Activated T-helper 1 cell treated with Interleukin-2 at 50 U/mL for 16 hours (primary cell): ENCODE results near the gene TRIM42.

Source experiments
- DNase-seq: peaks from one replicate; pipeline ENCODE4 v3.0.0-alpha.2; 2020; ENCODE audit warnings: low read depth

Gene TRIM42

DNA sequence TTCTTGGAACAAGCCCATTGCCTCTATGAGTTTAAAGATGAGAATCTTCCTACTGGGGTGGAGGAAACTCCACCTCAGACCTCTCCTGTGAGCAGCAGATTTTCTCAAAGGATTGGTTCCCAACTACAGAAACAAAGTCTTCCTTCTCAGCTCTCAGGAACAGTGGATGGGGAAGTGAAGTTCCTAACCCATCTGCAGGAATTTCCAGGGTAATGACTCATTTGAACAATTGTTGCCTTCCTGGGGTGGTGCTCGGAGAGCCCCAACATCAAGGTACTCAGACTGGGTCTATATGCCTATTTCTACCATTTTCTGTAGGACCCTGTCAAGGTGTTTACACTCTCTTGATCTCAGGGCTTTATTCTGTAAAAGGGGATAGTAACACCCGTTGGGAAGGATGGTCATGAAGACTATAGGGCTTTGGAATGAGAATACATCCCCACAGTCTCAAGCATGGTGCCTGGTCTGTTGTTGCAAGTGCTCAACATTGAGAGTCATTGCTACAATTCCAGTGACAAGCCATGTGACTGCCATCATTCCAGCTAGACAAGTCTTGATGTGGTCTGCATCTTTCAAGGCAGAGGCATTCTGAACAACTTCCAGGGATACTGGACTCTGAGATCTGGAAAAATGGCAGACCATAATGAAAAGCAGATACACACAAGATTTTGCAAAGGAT is 33.0 kb downstream of the TRIM42 start:
- no peak for DNase-seq

DNA sequence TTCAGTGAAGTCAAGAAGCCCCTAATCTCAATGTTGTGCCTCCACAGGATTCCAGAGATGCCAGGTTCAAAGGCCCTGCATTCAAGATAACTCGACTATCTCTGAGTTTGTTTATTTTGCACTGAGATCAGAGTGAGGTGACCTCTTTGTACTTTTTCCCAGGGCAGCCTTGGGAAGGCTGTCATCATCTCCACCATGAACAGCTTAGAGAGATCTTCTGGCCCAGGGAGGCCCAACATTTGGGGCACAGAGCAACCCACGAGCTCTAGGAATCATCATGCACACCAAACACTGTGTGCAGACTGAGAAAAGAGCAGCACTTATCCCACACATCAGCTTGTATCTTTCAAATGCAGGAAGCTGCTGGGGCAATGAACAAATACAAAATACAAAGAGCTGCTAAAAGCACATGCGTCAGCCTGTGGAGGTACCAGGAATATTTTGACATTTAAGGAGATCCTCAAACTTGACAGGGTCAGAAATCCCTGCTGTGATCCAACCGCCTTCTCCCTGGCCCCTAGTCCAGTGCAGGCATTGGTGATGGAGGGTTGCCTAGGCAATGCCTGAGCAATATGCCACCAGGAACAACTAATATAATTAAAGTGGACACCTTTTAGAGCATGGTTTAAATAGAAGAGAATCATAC is 33.6 kb downstream of the TRIM42 start:
- DNase-seq = no peak

DNA sequence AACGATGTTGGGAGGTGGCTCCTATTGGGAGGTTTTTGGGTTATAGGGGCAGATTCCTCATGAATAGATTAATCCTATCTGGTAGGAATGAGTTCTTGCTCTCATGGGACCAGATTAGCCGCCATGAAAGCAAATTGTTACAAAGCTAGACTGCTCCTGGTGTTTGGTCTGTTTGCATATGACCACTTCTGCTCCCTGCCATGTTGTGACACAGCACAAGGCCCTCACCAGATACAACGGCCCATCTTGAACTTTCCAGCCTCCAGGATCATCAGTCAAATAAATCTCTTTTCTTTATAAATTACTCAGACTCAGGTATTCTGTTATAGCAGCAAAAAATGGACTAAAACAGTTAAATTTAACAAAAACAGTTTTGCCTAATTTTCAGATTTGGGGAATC is 34.4 kb downstream of the TRIM42 start:
- DNase-seq = no peak

DNA sequence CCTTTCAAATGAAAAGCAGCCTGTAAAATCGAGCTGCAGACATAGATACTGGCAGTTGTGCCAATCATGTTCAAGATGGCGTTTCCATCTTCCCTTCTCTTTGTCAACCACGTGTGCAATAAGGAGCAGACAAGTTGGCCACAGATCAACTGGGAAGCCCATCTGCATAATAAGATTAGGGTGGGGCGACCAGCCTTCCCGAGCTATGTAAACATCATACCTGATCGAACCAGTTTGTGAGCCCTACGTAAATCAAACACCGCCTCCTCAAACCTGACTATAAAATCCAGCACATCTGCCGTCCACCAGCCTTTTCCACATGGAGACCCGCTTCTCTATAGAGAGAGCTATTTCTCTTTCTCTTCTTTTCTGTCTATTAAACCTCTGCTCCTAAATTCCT is 37.2 kb downstream of the TRIM42 start:
- no peak for DNase-seq

DNA sequence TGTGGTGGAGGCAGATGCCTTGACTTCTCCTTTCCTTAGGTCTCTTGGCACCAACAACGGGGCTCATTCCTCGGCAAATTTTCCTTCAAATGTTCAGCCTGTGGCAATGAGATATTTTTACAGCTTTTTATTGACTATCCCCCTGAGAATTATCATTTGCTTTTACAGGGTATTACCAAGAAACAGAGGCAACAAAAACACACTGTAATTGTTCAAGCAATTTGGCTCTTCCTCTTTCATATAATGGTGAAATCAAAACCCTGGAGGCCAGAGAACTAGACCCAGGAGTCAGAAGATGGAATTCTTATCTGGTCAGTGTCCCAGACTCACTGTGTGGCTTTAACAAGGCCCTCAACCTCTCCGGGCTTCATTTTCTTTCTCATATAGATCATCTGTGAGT is 40.1 kb downstream of the TRIM42 start:
- no peak for DNase-seq

DNA sequence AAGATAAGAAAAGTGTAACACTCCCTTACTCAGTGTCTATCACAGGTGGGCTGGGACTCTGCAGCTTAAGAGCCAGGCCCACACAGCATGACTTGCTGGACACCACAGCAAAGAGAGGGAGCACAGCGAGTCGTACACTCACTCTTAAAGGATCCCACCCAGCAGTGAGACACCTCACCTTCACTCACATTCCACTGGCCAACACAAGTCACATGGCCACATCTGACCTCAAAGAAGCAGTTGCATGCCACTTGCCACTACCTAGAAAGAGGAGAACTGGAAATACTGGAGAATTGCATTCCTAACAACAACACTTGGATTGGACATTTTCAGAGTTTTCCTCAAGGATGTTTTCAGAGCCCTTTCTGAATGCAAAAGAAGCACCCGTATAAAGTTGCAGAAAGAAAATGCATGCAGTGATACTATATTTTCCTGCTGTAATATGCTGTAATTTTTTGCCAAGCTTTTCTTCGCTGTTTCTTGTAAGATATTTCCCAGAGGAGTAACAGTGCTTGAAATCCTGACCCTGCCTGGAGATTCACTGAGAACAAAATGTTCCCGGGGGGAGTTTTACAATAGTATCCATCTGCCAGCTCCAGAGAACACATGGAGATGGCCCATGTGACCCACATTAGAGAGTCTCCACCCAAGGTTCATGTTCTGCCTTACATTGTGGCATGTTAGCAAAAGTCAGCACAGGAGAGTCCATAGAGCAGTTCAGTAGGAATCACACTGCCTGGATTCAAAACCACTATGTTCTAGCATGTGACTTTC is 42.2 kb downstream of the TRIM42 start:
- no peak for DNase-seq

DNA sequence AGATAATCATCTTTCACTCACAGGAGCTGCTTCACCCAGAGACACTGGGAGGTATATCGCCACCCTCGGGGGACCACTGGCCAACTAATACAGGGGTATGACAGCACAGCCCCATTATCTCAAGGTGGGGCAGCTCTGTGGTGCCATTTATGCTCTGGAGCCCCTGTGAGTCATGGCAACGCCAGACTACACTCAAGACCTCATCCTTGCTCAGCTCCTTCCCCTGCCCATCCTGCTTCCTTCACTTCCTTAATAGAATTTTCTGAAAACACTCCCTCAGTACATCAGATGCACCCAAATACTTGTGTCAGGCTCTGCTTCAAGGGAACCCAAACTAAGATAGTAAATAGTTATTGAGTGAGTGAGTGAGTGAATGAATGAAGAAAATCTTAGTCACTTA is 45.7 kb downstream of the TRIM42 start:
- no peak for DNase-seq

DNA sequence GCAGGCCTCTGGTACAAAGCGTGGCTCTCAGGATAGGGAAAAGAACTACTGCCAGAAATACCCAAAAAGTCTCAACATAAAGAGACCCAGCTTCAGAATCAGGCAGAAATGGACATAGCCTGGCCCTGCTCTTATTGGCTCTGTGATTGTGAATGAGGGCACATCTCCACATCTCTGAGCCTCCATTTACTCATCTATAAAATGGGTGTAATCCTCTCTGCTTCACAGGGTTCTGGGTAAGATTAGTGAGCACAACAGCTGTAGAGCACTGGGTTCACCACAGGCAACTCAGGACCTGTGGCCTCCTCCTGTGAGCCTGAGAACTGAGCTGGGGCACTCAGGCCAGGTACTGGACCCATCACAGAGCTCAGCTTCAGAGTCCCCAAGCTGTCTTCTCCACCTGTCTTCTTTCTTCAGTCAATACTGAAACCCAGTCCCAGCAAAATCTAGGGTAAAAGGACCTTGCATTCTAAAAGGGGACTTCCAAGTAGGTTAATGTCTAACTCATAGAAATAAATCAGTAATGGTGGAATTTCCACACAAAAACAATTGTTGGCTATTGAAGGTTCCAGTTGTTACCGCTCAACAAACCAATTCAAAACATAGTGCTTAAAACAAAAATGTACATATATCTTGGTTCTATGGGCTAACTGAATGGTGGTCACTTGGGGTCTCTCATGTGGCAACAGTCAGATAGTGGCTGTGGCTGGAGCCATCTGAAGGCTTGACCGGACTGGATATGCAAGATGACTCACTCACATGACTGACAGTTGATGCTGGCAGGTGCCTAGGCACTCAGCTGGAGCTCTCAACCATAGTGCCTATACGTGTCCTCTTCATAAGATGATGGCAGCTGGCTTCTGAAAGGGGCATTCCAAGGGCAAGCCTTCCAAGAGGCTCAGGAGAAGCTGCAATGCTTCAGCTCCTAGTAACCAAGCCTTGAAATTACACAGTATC is 47.3 kb downstream of the TRIM42 start:
- no peak for DNase-seq

DNA sequence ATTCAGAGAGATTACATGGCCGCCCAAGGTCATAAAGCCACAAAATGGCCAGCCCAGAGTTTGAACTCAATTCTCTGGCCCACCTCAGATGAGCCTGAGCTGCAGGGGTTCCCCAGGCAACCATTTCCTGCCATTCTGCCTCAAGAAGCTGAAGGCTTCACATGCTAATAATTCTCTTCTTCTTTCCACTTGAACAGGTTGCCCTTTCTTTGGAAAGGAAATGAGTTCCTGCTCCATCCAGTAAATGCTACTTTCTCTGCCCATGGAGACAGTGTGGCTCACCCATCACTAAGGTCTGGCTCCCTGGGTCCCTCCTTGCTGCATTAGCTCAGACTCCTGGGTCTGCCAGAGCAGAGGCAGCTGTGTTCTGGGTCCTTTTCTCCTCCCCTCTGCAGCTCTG is 48.2 kb downstream of the TRIM42 start:
- no peak for DNase-seq

DNA sequence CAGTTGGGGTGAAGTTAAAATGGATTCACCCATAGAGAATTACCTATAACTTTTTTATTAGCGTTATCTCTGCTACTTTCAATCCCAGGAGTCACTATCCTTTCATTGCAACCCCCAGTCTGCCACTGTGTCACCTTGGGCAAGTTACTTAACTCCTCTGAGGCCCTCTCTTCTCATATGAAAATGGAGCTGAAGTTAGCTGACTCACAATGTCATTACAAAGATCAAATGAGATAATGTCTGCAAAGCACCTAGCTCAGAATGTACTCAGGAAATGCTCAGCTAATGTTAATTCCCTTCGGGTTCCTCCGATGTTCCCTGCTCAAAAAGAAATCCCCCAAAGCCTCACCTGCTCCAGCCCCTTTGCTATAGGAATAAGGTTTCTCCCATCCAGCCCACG is 50.0 kb downstream of the TRIM42 start:
- no peak for DNase-seq

DNA sequence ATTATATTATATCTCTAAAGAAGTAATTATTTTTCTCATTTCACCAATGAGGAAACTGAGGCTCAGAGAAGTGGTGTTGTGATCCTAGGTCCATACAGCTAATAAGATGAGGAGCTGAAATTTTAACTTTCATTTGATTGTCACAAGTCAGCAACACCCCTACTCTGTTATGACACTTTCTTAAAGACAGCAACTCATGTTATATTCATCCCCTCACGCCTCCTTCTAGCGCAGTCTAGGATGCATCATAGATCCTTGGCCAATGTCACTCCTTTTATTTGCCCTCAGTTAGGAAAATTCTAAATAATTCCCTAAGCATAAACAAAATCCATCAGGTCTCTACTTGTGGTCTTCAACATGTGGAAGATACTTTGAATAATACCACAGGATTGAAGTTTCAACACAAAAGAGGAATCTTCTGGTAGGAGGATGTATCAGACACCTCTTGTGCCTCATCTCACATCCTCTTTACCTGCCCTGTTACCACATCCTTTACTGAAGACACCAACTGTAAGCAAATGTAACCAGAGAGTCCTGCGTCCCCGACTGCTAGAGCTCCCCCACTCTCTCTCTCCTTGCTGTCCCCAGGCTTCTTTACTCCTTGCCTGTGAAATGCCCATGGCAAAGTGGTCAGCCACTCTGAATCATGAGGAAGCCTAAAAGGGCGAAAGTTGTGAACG is 53.7 kb downstream of the TRIM42 start:
- DNase-seq = no peak

DNA sequence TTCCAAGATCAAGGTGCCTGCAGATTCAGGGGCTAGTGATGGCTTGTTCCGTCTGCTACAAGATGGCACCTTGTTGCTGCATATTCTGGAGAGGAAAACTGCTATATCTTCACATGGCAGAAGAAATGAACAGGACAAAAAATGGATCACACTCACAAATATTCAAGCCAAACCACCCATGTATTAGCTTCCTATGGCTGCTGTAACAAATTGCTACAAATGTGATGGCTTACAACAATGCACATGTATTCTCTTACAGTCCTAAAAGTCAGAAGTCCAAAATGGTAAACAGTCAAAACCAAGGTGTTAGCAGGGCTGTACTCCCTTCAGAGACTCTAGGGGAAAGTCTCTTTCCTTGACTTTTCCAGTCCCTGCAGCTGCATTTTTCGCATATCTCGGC is 55.8 kb downstream of the TRIM42 start:
- no peak for DNase-seq

DNA sequence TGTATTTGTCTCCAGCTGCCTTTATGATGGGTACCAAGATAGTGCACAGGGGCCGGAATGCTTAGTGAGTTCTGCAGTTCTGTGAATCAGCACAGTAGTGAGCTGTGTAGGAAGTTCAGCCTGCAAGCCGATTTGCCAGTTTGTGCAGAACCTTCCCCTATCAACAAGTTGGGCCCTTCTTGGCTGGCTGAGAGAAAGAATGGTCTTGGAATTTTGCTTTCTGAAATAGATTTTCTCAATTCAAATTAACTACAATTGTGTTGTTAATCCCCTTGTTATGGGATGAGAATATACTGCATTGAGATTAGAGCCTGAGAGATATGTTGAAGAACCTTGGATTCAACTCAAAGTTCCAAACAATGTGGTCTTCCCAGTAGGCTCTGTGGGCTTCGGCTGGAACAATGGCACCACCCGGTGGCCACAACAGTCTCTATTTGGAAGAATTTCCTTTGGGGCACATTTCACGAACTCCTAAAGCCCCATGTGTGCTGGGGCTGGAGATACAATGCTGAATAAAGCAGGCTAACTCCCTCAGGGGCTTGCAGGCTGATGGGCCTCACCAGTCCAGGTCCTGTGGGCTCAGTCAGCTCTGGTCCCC is 59.1 kb downstream of the TRIM42 start:
- no peak for DNase-seq

DNA sequence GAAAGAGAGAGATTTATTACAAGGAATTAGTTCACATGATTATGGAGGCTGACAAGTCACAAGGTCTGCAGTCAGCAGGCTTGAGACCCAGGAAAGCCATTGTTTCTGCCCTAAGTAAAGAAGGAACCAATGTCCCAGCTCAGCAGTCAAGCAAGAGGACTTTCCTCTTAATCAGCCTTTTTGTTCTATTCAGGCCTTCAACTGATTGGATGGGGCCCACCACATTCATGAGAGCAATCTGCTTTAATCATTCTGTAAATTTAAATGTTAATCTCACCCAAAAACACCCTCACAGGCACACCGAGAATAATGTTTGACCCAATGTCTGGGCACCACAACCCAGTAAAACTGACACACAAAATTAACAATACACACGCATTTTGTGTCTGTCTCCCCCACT is 64.3 kb downstream of the TRIM42 start:
- DNase-seq = no peak

DNA sequence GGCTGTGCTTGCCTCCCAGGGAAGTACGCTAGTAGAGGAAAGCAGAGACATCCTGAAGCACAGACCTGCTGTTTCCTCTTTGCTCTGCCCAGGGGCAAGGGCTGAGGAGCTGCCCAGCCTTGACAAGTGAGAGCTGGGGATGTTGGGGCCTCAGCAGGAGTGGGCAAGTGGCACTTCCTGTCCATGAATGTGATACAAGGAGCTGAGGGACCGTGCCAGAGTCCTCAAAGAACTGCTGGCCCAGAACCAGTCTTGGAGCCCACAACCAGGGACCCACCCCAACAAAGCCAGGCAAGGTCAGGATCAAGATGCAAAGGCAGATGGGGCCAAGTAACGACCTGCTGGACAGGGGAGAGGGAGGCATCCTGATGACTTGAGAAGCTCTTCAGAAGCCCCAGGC is 70.3 kb downstream of the TRIM42 start:
- no peak for DNase-seq

DNA sequence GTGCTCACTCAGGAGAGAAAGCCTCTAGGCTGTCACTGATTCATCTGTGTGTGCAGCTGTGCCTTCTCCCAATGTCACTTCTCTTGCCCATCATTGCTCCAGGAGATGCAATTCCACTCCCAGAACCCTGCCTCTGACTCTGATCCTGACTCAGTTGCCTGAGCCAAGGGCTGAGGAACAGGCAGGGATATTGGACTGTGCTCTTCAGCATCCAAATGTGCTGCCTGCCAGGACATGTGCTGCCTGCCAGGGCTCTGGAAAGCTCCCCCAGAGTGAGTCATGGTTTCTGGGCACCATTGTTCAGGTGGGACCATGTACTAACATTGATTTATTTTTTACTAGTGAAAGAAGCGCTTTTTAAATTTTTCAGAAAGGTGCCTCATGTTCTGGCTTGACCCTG is 71.0 kb downstream of the TRIM42 start:
- no peak for DNase-seq
